Activated T-cell treated with anti-CD3 and anti-CD28 coated beads, Interleukin-2, amount 50 U/mL, for 24 hours (primary cell): ENCODE measurements around the gene HAUS6.
"Not testable (repeated sequence)": the region's sequence is repeated elsewhere in the genome, so short reads cannot be mapped to it uniquely, and the experiment has no call there.

Experiments used
- DNase-seq: peaks from one replicate; pipeline ENCODE4 v3.0.0-alpha.2; 2020
- H3K27ac Mint-ChIP-seq: 2 replicates; pipeline ENCODE4 v1.8.0; 2020; ENCODE audit warnings: mild to moderate bottlenecking, mixed read lengths
- H3K27me3 Mint-ChIP-seq: 2 replicates; pipeline ENCODE4 v1.8.0; 2020; ENCODE audit warnings: mixed read lengths
- H3K36me3 Mint-ChIP-seq: 2 replicates; pipeline ENCODE4 v1.8.0; 2020; ENCODE audit warnings: low read depth, mixed read lengths
- H3K4me1 Mint-ChIP-seq: 2 replicates; pipeline ENCODE4 v1.8.0; 2020; ENCODE audit warnings: low read depth, mixed read lengths
- H3K4me3 Mint-ChIP-seq: 2 replicates; pipeline ENCODE4 v1.8.0; 2020; ENCODE audit warnings: mild to moderate bottlenecking, moderate library complexity, mixed read lengths
- H3K9me3 Mint-ChIP-seq: 2 replicates; pipeline ENCODE4 v1.8.0; 2020; ENCODE audit warnings: mixed read lengths

The HAUS6 gene

GRCh38 chr9:19102631-19103345 is at the start of gene HAUS6:
Gene HAUS6 (minus strand): TSS chr9:19102904. CDS start chr9:19102651, 253 bp downstream.
- no peaks in the 10 kb centered on the region for H3K27me3 Mint-ChIP-seq
- H3K4me3 Mint-ChIP-seq: peak within 1 kb of the TSS; percentile 97
- H3K4me1 Mint-ChIP-seq: peaks cover 28% of the 10 kb centered on the region
- H3K27ac Mint-ChIP-seq: peak within 1 kb of the TSS; percentile 98
- H3K9me3 Mint-ChIP-seq: no peaks in the 10 kb centered on the region
- peak; percentile 94 for DNase-seq
- peaks cover 40% of the 10 kb centered on the region for H3K36me3 Mint-ChIP-seq

- H3K27me3 Mint-ChIP-seq, H3K4me3 Mint-ChIP-seq, H3K36me3 Mint-ChIP-seq, H3K27ac Mint-ChIP-seq, H3K9me3 Mint-ChIP-seq, DNase-seq: not testable (repeated sequence)
- peaks cover 34% of the 10 kb centered on the region for H3K4me1 Mint-ChIP-seq
These were observed 49.4 kb upstream of the HAUS6 start for GRCh38 chr9:19152160-19152498.

GRCh38 chr9:19151425-19152159 is 48.9 kb upstream of the HAUS6 start:
- no peaks in the 10 kb centered on the region for H3K9me3 Mint-ChIP-seq
- H3K4me1 Mint-ChIP-seq: peaks cover 31% of the 10 kb centered on the region
- H3K27ac Mint-ChIP-seq: no peak overlapping the region
- no peak overlapping the region for H3K4me3 Mint-ChIP-seq
- no peaks in the 10 kb centered on the region for H3K36me3 Mint-ChIP-seq
- no peaks in the 10 kb centered on the region for H3K27me3 Mint-ChIP-seq
- DNase-seq: no peak

GRCh38 chr9:19149230-19149629 is 46.5 kb upstream of the HAUS6 start:
- Mint-ChIP-seq H3K4me3 (no peak overlapping the region), H3K36me3 (no peaks in the 10 kb centered on the region), H3K4me1 (peaks cover 10% of the 10 kb centered on the region), H3K27ac (no peak overlapping the region), H3K9me3 (no peaks in the 10 kb centered on the region), H3K27me3 (no peaks in the 10 kb centered on the region)
- DNase-seq: no peak

DNA sequence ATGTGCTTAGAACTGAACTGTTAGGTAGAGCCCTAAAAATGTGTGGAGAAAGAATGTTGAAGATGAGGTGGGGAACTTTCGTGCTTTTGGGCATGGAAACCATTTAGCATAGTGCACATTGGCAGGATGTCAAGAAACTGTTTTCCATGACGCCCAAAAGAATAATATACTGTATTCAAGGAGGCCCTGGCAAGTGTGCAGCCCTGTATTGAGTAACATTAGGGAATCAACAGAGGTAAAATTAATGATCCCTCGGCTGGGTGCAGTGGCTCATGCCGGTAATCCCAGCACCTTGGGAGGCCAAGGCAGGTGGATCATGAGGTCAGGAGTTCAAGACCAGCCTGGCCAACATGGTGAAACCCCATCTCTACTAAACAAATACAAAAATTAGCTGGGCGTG is 45.5 kb upstream of the HAUS6 start:
- DNase-seq: no peak
- no peaks in the 10 kb centered on the region for H3K9me3 Mint-ChIP-seq
- H3K4me3 Mint-ChIP-seq: no peak overlapping the region
- no peak overlapping the region for H3K27ac Mint-ChIP-seq
- H3K27me3 Mint-ChIP-seq: no peaks in the 10 kb centered on the region
- H3K36me3 Mint-ChIP-seq: no peaks in the 10 kb centered on the region
- no peaks in the 10 kb centered on the region for H3K4me1 Mint-ChIP-seq

- H3K4me1 Mint-ChIP-seq: no peaks in the 10 kb centered on the region
These were observed 43.8 kb upstream of the HAUS6 start for GRCh38 chr9:19146441-19147024.

GRCh38 chr9:19145881-19146280 is 43.2 kb upstream of the HAUS6 start:
- no peaks in the 10 kb centered on the region for H3K27me3 Mint-ChIP-seq
- no peaks in the 10 kb centered on the region for H3K9me3 Mint-ChIP-seq
- H3K27ac Mint-ChIP-seq: no peak overlapping the region
- no peaks in the 10 kb centered on the region for H3K36me3 Mint-ChIP-seq
- H3K4me1 Mint-ChIP-seq: no peaks in the 10 kb centered on the region
- DNase-seq: no peak
- no peak overlapping the region for H3K4me3 Mint-ChIP-seq

More at GRCh38 chr9:19146441-19147024, 43.8 kb upstream of the HAUS6 start:
- no peak overlapping the region for H3K4me3 Mint-ChIP-seq
- no peak overlapping the region for H3K27ac Mint-ChIP-seq
- H3K27me3 Mint-ChIP-seq: no peaks in the 10 kb centered on the region
- no peaks in the 10 kb centered on the region for H3K36me3 Mint-ChIP-seq
- H3K9me3 Mint-ChIP-seq: no peaks in the 10 kb centered on the region
- no peak for DNase-seq

- no peaks in the 10 kb centered on the region for H3K36me3 Mint-ChIP-seq
- DNase-seq: no peak
- H3K4me3 Mint-ChIP-seq: no peak overlapping the region
- H3K27ac Mint-ChIP-seq: no peak overlapping the region
- no peaks in the 10 kb centered on the region for H3K27me3 Mint-ChIP-seq
- no peaks in the 10 kb centered on the region for H3K9me3 Mint-ChIP-seq
- peaks cover 11% of the 10 kb centered on the region for H3K4me1 Mint-ChIP-seq
These were observed 37.6 kb upstream of the HAUS6 start for GRCh38 chr9:19140259-19140658.

- peaks cover 11% of the 10 kb centered on the region for H3K4me1 Mint-ChIP-seq
- no peak overlapping the region for H3K4me3 Mint-ChIP-seq
- H3K27me3 Mint-ChIP-seq: no peaks in the 10 kb centered on the region
- H3K9me3 Mint-ChIP-seq: no peaks in the 10 kb centered on the region
- H3K36me3 Mint-ChIP-seq: no peaks in the 10 kb centered on the region
- H3K27ac Mint-ChIP-seq: no peak overlapping the region
- no peak for DNase-seq
These were observed 35.4 kb upstream of the HAUS6 start for GRCh38 chr9:19138084-19138483.

DNA sequence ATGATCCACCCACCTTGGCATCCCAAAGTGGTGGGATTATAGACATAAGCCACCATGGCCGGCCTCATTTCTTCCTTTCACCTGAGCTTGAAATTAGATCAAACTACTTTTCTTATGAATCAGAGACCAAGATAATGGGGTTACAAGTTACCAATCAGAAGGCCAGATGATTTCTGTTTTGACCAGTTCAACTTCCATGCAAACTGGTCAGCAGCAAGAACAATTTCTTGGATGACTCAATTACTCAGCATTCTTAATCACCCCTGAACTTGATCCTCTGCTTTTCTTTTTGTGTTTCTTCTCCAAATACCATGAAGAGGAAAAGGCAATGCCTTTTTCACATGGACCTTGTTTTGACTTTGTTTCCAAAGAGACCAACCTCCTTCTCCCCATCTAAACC is 34.6 kb upstream of the HAUS6 start:
- no peak for DNase-seq
- H3K36me3 Mint-ChIP-seq: no peaks in the 10 kb centered on the region
- H3K27ac Mint-ChIP-seq: no peak overlapping the region
- H3K4me1 Mint-ChIP-seq: peaks cover 11% of the 10 kb centered on the region
- no peaks in the 10 kb centered on the region for H3K27me3 Mint-ChIP-seq
- no peaks in the 10 kb centered on the region for H3K9me3 Mint-ChIP-seq
- H3K4me3 Mint-ChIP-seq: no peak overlapping the region

DNA sequence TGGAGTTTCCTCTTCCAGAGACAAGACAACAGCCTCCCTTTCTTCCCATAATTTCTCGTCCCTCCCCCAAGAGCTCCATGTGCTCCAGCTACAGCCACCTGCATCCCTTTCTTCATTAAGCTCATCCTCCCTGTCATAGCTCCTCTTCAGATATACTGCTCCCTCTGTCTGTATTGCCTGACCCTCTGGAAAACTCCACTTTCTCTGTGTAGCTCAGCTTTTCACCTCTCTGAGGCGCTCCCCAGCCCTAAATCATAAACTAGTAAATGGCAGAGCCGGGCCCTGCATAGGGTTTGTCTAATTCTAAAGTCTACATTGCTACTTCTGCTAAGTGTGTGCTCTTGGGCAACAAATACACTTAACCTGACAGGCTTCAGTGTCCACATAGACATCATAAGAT is 33.4 kb upstream of the HAUS6 start:
- DNase-seq: no peak
- H3K27ac Mint-ChIP-seq: no peak overlapping the region

GRCh38 chr9:19133549-19134345 is 31.0 kb upstream of the HAUS6 start:
- Mint-ChIP-seq H3K27ac (no peak overlapping the region), H3K4me1 (peaks cover 21% of the 10 kb centered on the region), H3K36me3 (no peaks in the 10 kb centered on the region), H3K4me3 (no peak overlapping the region), H3K9me3 (no peaks in the 10 kb centered on the region), H3K27me3 (no peaks in the 10 kb centered on the region)
- no peak for DNase-seq

More for the DNA sequence above, 33.4 kb upstream of the HAUS6 start:
- Mint-ChIP-seq H3K4me1 (peaks cover 11% of the 10 kb centered on the region), H3K9me3 (no peaks in the 10 kb centered on the region), H3K4me3 (no peak overlapping the region), H3K27me3 (no peaks in the 10 kb centered on the region), H3K36me3 (no peaks in the 10 kb centered on the region)

- Mint-ChIP-seq H3K27me3 (no peaks in the 10 kb centered on the region), H3K9me3 (no peaks in the 10 kb centered on the region), H3K4me1 (peaks cover 33% of the 10 kb centered on the region), H3K4me3 (no peak overlapping the region), H3K27ac (no peak overlapping the region), H3K36me3 (peaks cover 17% of the 10 kb centered on the region)
- DNase-seq: no peak
These were observed 27.7 kb upstream of the HAUS6 start for GRCh38 chr9:19130436-19130835.

- peak; percentile 70 for DNase-seq
- Mint-ChIP-seq H3K27me3 (no peaks in the 10 kb centered on the region), H3K36me3 (peaks cover 41% of the 10 kb centered on the region), H3K27ac (peak overlapping the region; percentile 91), H3K4me1 (peaks cover 58% of the 10 kb centered on the region), H3K9me3 (no peaks in the 10 kb centered on the region), H3K4me3 (peak overlapping the region; percentile 92)
These were observed 25.3 kb upstream of the HAUS6 start for GRCh38 chr9:19127871-19128500.
